C4-2B (cell line): Measurements from ENCODE around the gene ARMC3.

ENCODE experiments used
- H3K27ac ChIP-seq: fragments of 450-650 bp; 2 replicates; pipeline ENCODE4 v1.5.1; 2017
- CTCF ChIP-seq: fragments of 450-650 bp; conservative IDR thresholded peaks from 2 replicates; pipeline ENCODE4 v1.5.1; 2017; ENCODE audit warnings: mild to moderate bottlenecking
- ZFX ChIP-seq: fragments of 450-650 bp; IDR thresholded peaks from 2 replicates; pipeline ENCODE4 v1.6.1; 2017

The ARMC3 gene

GRCh38 chr10:23037561-23037960 is 109.7 kb downstream of the ARMC3 start:
- H3K27ac ChIP-seq: no peak overlapping the region
- TF ChIP-seq CTCF (no peak), ZFX (no peak)

GRCh38 chr10:23038172-23038571 is 110.3 kb downstream of the ARMC3 start:
- TF ChIP-seq ZFX: no peak
- TF ChIP-seq CTCF: no peak
- H3K27ac ChIP-seq: no peak overlapping the region

- H3K27ac ChIP-seq: no peak overlapping the region
- TF ChIP-seq CTCF: no peak
- no peak for TF ChIP-seq ZFX
Measured at GRCh38 chr10:23040002-23040401, 112.1 kb downstream of the ARMC3 start.

GRCh38 chr10:23046027-23046426 is 118.2 kb downstream of the ARMC3 start:
- no peak overlapping the region for H3K27ac ChIP-seq
- TF ChIP-seq CTCF (no peak), ZFX (no peak)

- no peak overlapping the region for H3K27ac ChIP-seq
Measured at GRCh38 chr10:23047201-23048050, 119.6 kb downstream of the ARMC3 start.

GRCh38 chr10:23048191-23048590 is 120.3 kb downstream of the ARMC3 start:
- H3K27ac ChIP-seq: no peak overlapping the region
- TF ChIP-seq CTCF (no peak), ZFX (no peak)

More at GRCh38 chr10:23047201-23048050, 119.6 kb downstream of the ARMC3 start:
- no peak for TF ChIP-seq CTCF
- TF ChIP-seq ZFX: no peak

- no peak for TF ChIP-seq CTCF
- TF ChIP-seq ZFX: no peak
- no peak overlapping the region for H3K27ac ChIP-seq
Measured at GRCh38 chr10:23051278-23051677, 123.4 kb downstream of the ARMC3 start.
